GM19099 (cell line): Measurements from ENCODE around the gene SNX8.
A peak's percentile ranks its signal among the peaks of the same experiment; 100 is the strongest.

Experiments
- POLR2A ChIP-seq: IDR thresholded peaks from 3 replicates; pipeline ENCODE4 v1.6.1; 2011; ENCODE audit warnings: low read depth; ENCODE audit not compliant: insufficient read length; ENCODE audit errors: extremely low read depth

The SNX8 gene

GRCh38 chr7:2255145-2256139, 58.8 kb downstream of the SNX8 start:
- TF ChIP-seq POLR2A, result no peak

GRCh38 chr7:2254429-2255144, 59.7 kb downstream of the SNX8 start:
- TF ChIP-seq POLR2A, result no peak

- no peak for TF ChIP-seq POLR2A
Measured at GRCh38 chr7:2253525-2254244, 60.6 kb downstream of the SNX8 start.

GRCh38 chr7:2253021-2253420, 61.2 kb downstream of the SNX8 start:
- TF ChIP-seq POLR2A, result no peak

GRCh38 chr7:2251841-2252771, 62.1 kb downstream of the SNX8 start:
- TF ChIP-seq POLR2A, result no peak

- no peak for TF ChIP-seq POLR2A
Measured at GRCh38 chr7:2251381-2251780, 62.9 kb downstream of the SNX8 start.

GRCh38 chr7:2249744-2250323, 64.4 kb downstream of the SNX8 start:
- TF ChIP-seq POLR2A, result no peak

- TF ChIP-seq POLR2A, result no peak
Measured at GRCh38 chr7:2248984-2249694, 65.1 kb downstream of the SNX8 start.

GRCh38 chr7:2247141-2247995, 66.9 kb downstream of the SNX8 start:
- TF ChIP-seq POLR2A, result no peak

GRCh38 chr7:2245883-2246675, 68.2 kb downstream of the SNX8 start:
- TF ChIP-seq POLR2A, result peak; percentile 23

GRCh38 chr7:2244404-2244995, 69.7 kb downstream of the SNX8 start:
- no peak for TF ChIP-seq POLR2A
